Neural cell (in vitro differentiated cells): ENCODE data around the gene RASAL3. TPM values are rescaled to one million over a fixed set of nuclear protein-coding genes. Genes with fewer than 3 reads are reported as not detected.

Experiments used
- H2AFZ ChIP-seq: fragments of 200-600, 300-800 bp; sonication (generic), shearing (Covaris generic); 2 replicates; pipeline ENCODE4 v1.6.0; 2014; ENCODE audit warnings: low read depth, mild to moderate bottlenecking, antibody characterized with exemption, low read length, moderate library complexity
- H3F3A ChIP-seq: fragments of 200-600 bp; shearing (Covaris generic); 2 replicates; pipeline ENCODE4 v1.6.1; 2016; ENCODE audit warnings: mild to moderate bottlenecking, moderate library complexity, mixed read lengths, antibody characterized with exemption, low read length; ENCODE audit not compliant: insufficient read depth, poor library complexity, severe bottlenecking
- H3K27ac ChIP-seq: fragments of 200-600, 300-800 bp; sonication (generic), shearing (Covaris generic); 2 replicates; pipeline ENCODE4 v1.5.1; 2014; ENCODE audit warnings: mild to moderate bottlenecking, low read length, moderate library complexity
- H3K27me3 ChIP-seq: fragments of 300-800, 200-600 bp; sonication (generic), shearing (Covaris generic); 2 replicates; pipeline ENCODE4 v1.6.0; 2014; ENCODE audit warnings: mild to moderate bottlenecking, low read depth, low read length, moderate library complexity; ENCODE audit not compliant: insufficient read depth
- H3K36me3 ChIP-seq: fragments of 300-800, 200-600 bp; sonication (generic), shearing (Covaris generic); 2 replicates; pipeline ENCODE4 v1.5.1; 2014; ENCODE audit warnings: mild to moderate bottlenecking, antibody characterized with exemption, low read length, moderate library complexity; ENCODE audit not compliant: insufficient read depth
- H3K4me2 ChIP-seq: fragments of 300-800, 200-600 bp; sonication (generic), shearing (Covaris generic); 2 replicates; pipeline ENCODE4 v1.6.0; 2014; ENCODE audit warnings: mild to moderate bottlenecking, low read length
- H3K4me3 ChIP-seq: fragments of 300-800, 200-600 bp; sonication (generic), shearing (Covaris generic); 2 replicates; pipeline ENCODE4 v1.5.1; 2014; ENCODE audit warnings: mild to moderate bottlenecking, low read length, moderate library complexity
- H3K79me2 ChIP-seq: fragments of 200-600 bp; shearing (Covaris generic); replicated peaks from 2 replicates; pipeline ENCODE4 v1.6.0; 2014; ENCODE audit warnings: mild to moderate bottlenecking, low read length, moderate library complexity; ENCODE audit not compliant: insufficient read depth
- H3K9ac ChIP-seq: fragments of 300-800, 200-600 bp; sonication (generic), shearing (Covaris generic); 2 replicates; pipeline ENCODE4 v1.6.1; 2016; ENCODE audit warnings: mild to moderate bottlenecking, low read length, mixed read lengths
- H3K9me2 ChIP-seq: fragments of 200-600 bp; shearing (Covaris generic); 2 replicates; pipeline ENCODE4 v1.6.1; 2016; ENCODE audit warnings: mild to moderate bottlenecking, low read length, mixed read lengths; ENCODE audit not compliant: insufficient read depth
- H3K9me3 ChIP-seq: fragments of 200-600, 300-800 bp; sonication (generic), shearing (Covaris generic); 2 replicates; pipeline ENCODE4 v1.6.1; 2016; ENCODE audit warnings: mild to moderate bottlenecking, mixed run types, low read length, moderate library complexity, mixed read lengths
- H4K20me1 ChIP-seq: fragments of 200-600 bp; shearing (Covaris generic); 2 replicates; pipeline ENCODE4 v1.6.1; 2016; ENCODE audit warnings: mild to moderate bottlenecking, mixed run types; ENCODE audit not compliant: insufficient read depth
- CTCF ChIP-seq: fragments of 450-650 bp; IDR thresholded peaks from 2 replicates; pipeline ENCODE4 v1.5.1; 2014; ENCODE audit warnings: antibody characterized with exemption, mild to moderate bottlenecking, moderate library complexity; ENCODE audit not compliant: poor library complexity, severe bottlenecking
- EP300 ChIP-seq: fragments of 450-650 bp; conservative IDR thresholded peaks from 2 replicates; pipeline ENCODE4 v1.6.1; 2014; ENCODE audit warnings: antibody characterized with exemption, mild to moderate bottlenecking, moderate library complexity; ENCODE audit not compliant: poor library complexity, severe bottlenecking
- EZH2 ChIP-seq: fragments of 200-600, 300-800 bp; shearing (Covaris generic), sonication (generic); IDR thresholded peaks from 2 replicates; pipeline ENCODE4 v1.6.1; 2014; ENCODE audit warnings: antibody characterized with exemption, low read length, borderline replicate concordance, mild to moderate bottlenecking; ENCODE audit not compliant: insufficient read depth, poor library complexity, severe bottlenecking
- MXI1 ChIP-seq: fragments of 450-650 bp; conservative IDR thresholded peaks from 2 replicates; pipeline ENCODE4 v1.6.1; 2014; ENCODE audit warnings: antibody characterized with exemption, mild to moderate bottlenecking; ENCODE audit not compliant: poor library complexity, severe bottlenecking
- POLR2AphosphoS5 ChIP-seq: IDR thresholded peaks from 2 replicates; pipeline ENCODE4 v1.6.1; 2012
- RAD21 ChIP-seq: fragments of 450-650 bp; conservative IDR thresholded peaks from 2 replicates; pipeline ENCODE4 v1.6.1; 2014; ENCODE audit warnings: antibody characterized with exemption, mild to moderate bottlenecking, moderate library complexity
- REST ChIP-seq: IDR thresholded peaks from 2 replicates; pipeline ENCODE4 v1.6.1; 2012; ENCODE audit warnings: borderline replicate concordance
- SMC3 ChIP-seq: fragments of 450-650 bp; conservative IDR thresholded peaks from 2 replicates; pipeline ENCODE4 v1.6.1; 2014; ENCODE audit warnings: antibody characterized with exemption, mild to moderate bottlenecking, moderate library complexity; ENCODE audit not compliant: poor library complexity
- TAF1 ChIP-seq: IDR thresholded peaks from 2 replicates; pipeline ENCODE4 v1.6.1; 2012; ENCODE audit warnings: low read depth
- polyA plus RNA-seq: library from polyadenylated mRNA; depleted of rRNA; stranded (reverse); fragments of >200 nt; gene quantifications from 2 replicates; pipeline ENCODE4 v1.2.3, GENCODE V29; 2014

RASAL3 gene
- polyA plus RNA-seq, 1 donor from 2014 or later = 1.1 TPM

- Histone ChIP-seq H3K36me3 (no peaks in the 10 kb centered on the region), H2AFZ (no peak overlapping the region), H3K27me3 (peaks cover 34% of the 10 kb centered on the region), H4K20me1 (no peaks in the 10 kb centered on the region), H3K27ac (no peak overlapping the region), H3K4me3 (no peak overlapping the region), H3K4me2 (no peak overlapping the region), H3F3A (no peaks in the 10 kb centered on the region), H3K79me2 (no peaks in the 10 kb centered on the region), H3K9me3 (no peaks in the 10 kb centered on the region), H3K9ac (no peak overlapping the region), H3K9me2 (no peaks in the 10 kb centered on the region)
- TF ChIP-seq REST (no peak), MXI1 (no peak), SMC3 (no peak)
Measured at GRCh38 chr19:15471639-15472101, 7.3 kb upstream of the RASAL3 start.

- Histone ChIP-seq H3K27ac (no peak overlapping the region), H2AFZ (no peak overlapping the region), H3K36me3 (no peaks in the 10 kb centered on the region), H3K9me2 (no peaks in the 10 kb centered on the region), H3K9ac (no peak overlapping the region), H3K4me3 (no peak overlapping the region), H4K20me1 (no peaks in the 10 kb centered on the region), H3K79me2 (no peaks in the 10 kb centered on the region), H3K9me3 (no peaks in the 10 kb centered on the region), H3F3A (no peaks in the 10 kb centered on the region), H3K4me2 (no peak overlapping the region), H3K27me3 (peaks cover 34% of the 10 kb centered on the region)
- TF ChIP-seq CTCF (no peak), TAF1 (no peak)
Measured at GRCh38 chr19:15469513-15470297, 5.4 kb upstream of the RASAL3 start.

GRCh38 chr19:15468675-15469512 lies 4.5 kb upstream of the RASAL3 start:
- Histone ChIP-seq H3K9me3 (no peaks in the 10 kb centered on the region), H3K9me2 (no peaks in the 10 kb centered on the region), H4K20me1 (no peaks in the 10 kb centered on the region), H2AFZ (no peak overlapping the region), H3K4me3 (no peak overlapping the region), H3K9ac (no peak overlapping the region), H3K27ac (no peak overlapping the region), H3F3A (no peaks in the 10 kb centered on the region), H3K27me3 (peaks cover 34% of the 10 kb centered on the region), H3K36me3 (no peaks in the 10 kb centered on the region), H3K79me2 (no peaks in the 10 kb centered on the region), H3K4me2 (no peak overlapping the region)
- TF ChIP-seq EP300 (no peak), RAD21 (no peak), TAF1 (no peak), REST (no peak), SMC3 (no peak), POLR2AphosphoS5 (no peak), EZH2 (no peak), MXI1 (no peak)
